HepG2 (cell line): ENCODE measurements around the gene ZNF367. TPM values are rescaled to one million over a fixed set of nuclear protein-coding genes. Genes with fewer than 3 reads are reported as not detected.

ENCODE experiments used
- CREB1 ChIP-seq, 2 experiments: fragments of 450-650 bp in 1 of 2; IDR thresholded peaks; 2 replicates each; pipeline ENCODE4 v1.6.1; 2016 to 2017; ENCODE audit warnings: control low read depth in 1 of 2, mild to moderate bottlenecking in 1 of 2, missing compliant biosample characterization in 1 of 2, missing genetic modification characterization in 1 of 2
- CTCF ChIP-seq: sonication (generic); formaldehyde crosslinking; IDR thresholded peaks from 2 replicates; pipeline ENCODE4 v1.5.0; 2020; ENCODE audit warnings: mild to moderate bottlenecking, missing genetic modification reagents, moderate library complexity
- E2F2 ChIP-seq: sonication (generic); formaldehyde crosslinking; IDR thresholded peaks from 2 replicates; pipeline ENCODE4 v1.4.0; 2020; ENCODE audit warnings: missing genetic modification reagents, borderline replicate concordance
- HMGXB3 ChIP-seq: sonication (generic); formaldehyde crosslinking; IDR thresholded peaks from 2 replicates; pipeline ENCODE4 v1.4.0; 2020; ENCODE audit warnings: missing genetic modification reagents, borderline replicate concordance
- NFKBIZ ChIP-seq: IDR thresholded peaks from 2 replicates; pipeline ENCODE4 v1.6.1; 2018; ENCODE audit warnings: missing genetic modification reagents, missing compliant biosample characterization
- NPAS2 ChIP-seq: sonication (generic); formaldehyde crosslinking; IDR thresholded peaks from 2 replicates; pipeline ENCODE4 v1.8.0; 2022; ENCODE audit warnings: mild to moderate bottlenecking, missing genetic modification reagents, borderline replicate concordance
- RAD21 ChIP-seq: fragments of 450-650 bp; formaldehyde crosslinking; IDR thresholded peaks from 2 replicates; pipeline ENCODE4 v1.5.0; 2020; ENCODE audit warnings: mild to moderate bottlenecking
- RELA ChIP-seq: sonication (generic); formaldehyde crosslinking; IDR thresholded peaks from 2 replicates; pipeline ENCODE4 v1.4.0; 2020; ENCODE audit warnings: missing genetic modification reagents
- RXRA ChIP-seq: sonication (generic); formaldehyde crosslinking; IDR thresholded peaks from 2 replicates; pipeline ENCODE4 v1.5.1; 2020; ENCODE audit warnings: missing genetic modification reagents
- SIX4 ChIP-seq: sonication (generic); formaldehyde crosslinking; IDR thresholded peaks from 2 replicates; pipeline ENCODE4 v1.4.0; 2020; ENCODE audit warnings: missing genetic modification reagents
- TSC22D2 ChIP-seq: sonication (generic); formaldehyde crosslinking; IDR thresholded peaks from 2 replicates; pipeline ENCODE4 v1.5.1; 2020; ENCODE audit warnings: missing genetic modification reagents, mild to moderate bottlenecking, borderline replicate concordance
- ZFP62 ChIP-seq: sonication (generic); formaldehyde crosslinking; IDR thresholded peaks from 2 replicates; pipeline ENCODE4 v1.4.0; 2020; ENCODE audit warnings: missing genetic modification reagents
- ZMAT5 ChIP-seq: sonication (generic); formaldehyde crosslinking; IDR thresholded peaks from 2 replicates; pipeline ENCODE4 v1.5.0; 2020; ENCODE audit warnings: mild to moderate bottlenecking, low read depth, missing genetic modification reagents, borderline replicate concordance
- ZNF230 ChIP-seq: sonication (generic); formaldehyde crosslinking; IDR thresholded peaks from 2 replicates; pipeline ENCODE4 v1.4.0; 2020; ENCODE audit warnings: mild to moderate bottlenecking, missing genetic modification reagents
- ZNF274 ChIP-seq: sonication (generic); formaldehyde crosslinking; IDR thresholded peaks from 2 replicates; pipeline ENCODE4 v1.5.1; 2020; ENCODE audit warnings: mild to moderate bottlenecking, missing genetic modification reagents
- ZNF512B ChIP-seq: sonication (generic); formaldehyde crosslinking; IDR thresholded peaks from 2 replicates; pipeline ENCODE4 v1.5.1; 2020; ENCODE audit warnings: missing genetic modification reagents, mild to moderate bottlenecking, borderline replicate concordance
- ZNF605 ChIP-seq: sonication (generic); formaldehyde crosslinking; IDR thresholded peaks from 2 replicates; pipeline ENCODE4 v1.8.0; 2022; ENCODE audit warnings: mild to moderate bottlenecking, missing genetic modification reagents
- ZNF644 ChIP-seq: IDR thresholded peaks from 2 replicates; pipeline ENCODE4 v1.6.1; 2016; ENCODE audit warnings: low read depth
- ZNF773 ChIP-seq: sonication (generic); formaldehyde crosslinking; IDR thresholded peaks from 2 replicates; pipeline ENCODE4 v1.4.0; 2020; ENCODE audit warnings: missing genetic modification reagents, borderline replicate concordance
- ZSCAN22 ChIP-seq: sonication (generic); formaldehyde crosslinking; IDR thresholded peaks from 2 replicates; pipeline ENCODE4 v1.4.0; 2020; ENCODE audit warnings: mild to moderate bottlenecking, missing genetic modification reagents
- polyA plus RNA-seq, 8 experiments: library from polyadenylated mRNA; depleted of rRNA in 3 of 8; stranded (reverse) in 7 of 8; unstranded in 1 of 8; fragments of >200 nt; fragmentation: Illumina TruSeq in 4 of 8; extraction: Trizol in 4 of 8; gene quantifications; 2 replicates each; pipeline versions ENCODE4 v1.2.1 to v1.2.3, GENCODE V29; 2011 to 2016; ENCODE audit warnings: low read depth in 4 of 8, missing spikeins in 1 of 8, mixed read lengths in 1 of 8; ENCODE audit not compliant: insufficient read depth in 1 of 8
- total RNA-seq, 5 experiments: library from RNA; depleted of rRNA; stranded (reverse); fragments of >200 nt; fragmentation: Illumina TruSeq; extraction: Trizol; gene quantifications; 2 replicates each; pipeline ENCODE4 v1.2.3, GENCODE V29; 2016; ENCODE audit warnings: low read depth in 1 of 5

Gene ZNF367
- total and polyA plus RNA-seq, 2 of the 13 experiments (the other 11 are each of a cell fraction or from before 2014, with no cell fraction given), result 2.9 to 7.7 TPM

GRCh38 chr9:96417051-96417586, 1.1 kb downstream of the ZNF367 start (continued):
- peak; percentile 9; the same call in 1 of the 2 replicates for TF ChIP-seq CTCF (CRISPR knock-in tag)
- TF ChIP-seq ZFP62 (CRISPR knock-in tag), result no peak
- TF ChIP-seq E2F2 (CRISPR knock-in tag), result peak; percentile 98
- TF ChIP-seq SIX4 (CRISPR knock-in tag), result no peak
- no peak for TF ChIP-seq ZMAT5
- TF ChIP-seq RELA, result no peak; the same call in 1 of the 2 replicates
- TF ChIP-seq ZNF773 (CRISPR knock-in tag), result no peak
- no peak for TF ChIP-seq ZNF605 (CRISPR knock-in tag)
- TF ChIP-seq ZNF644 (CRISPR knock-in tag), result no peak
- TF ChIP-seq RXRA (CRISPR knock-in tag), result peak; percentile 94
- TF ChIP-seq TSC22D2 (CRISPR knock-in tag), result 0 out of 2 replicates have a peak, but pooled peaks have one; percentile 32
- peak; percentile 62; the same call in 1 of the 2 replicates for TF ChIP-seq ZNF274 (CRISPR knock-in tag)
- no peak for TF ChIP-seq NFKBIZ (CRISPR knock-in tag)
- TF ChIP-seq ZSCAN22, result no peak
- peak; percentile 99 for TF ChIP-seq CREB1 (IDR thresholded peaks at IDR 0.05)
- TF ChIP-seq CREB1 (CRISPR knock-in tag; IDR thresholded peaks at IDR 0.05), result peak; percentile 95
- no peak; the same call in 1 of the 2 replicates for TF ChIP-seq RAD21 (CRISPR knock-in tag)
- no peak for TF ChIP-seq NPAS2 (CRISPR knock-in tag)
- TF ChIP-seq ZNF230 (CRISPR knock-in tag), result no peak
- TF ChIP-seq HMGXB3, result no peak
- no peak for TF ChIP-seq ZNF512B (CRISPR knock-in tag)
